HepG2 (cell line): ENCODE measurements around the gene BCL2L13. TPM values are rescaled to one million over a fixed set of nuclear protein-coding genes. Genes with fewer than 3 reads are reported as not detected.

Experiments used
- ATAC-seq: fragments of 200-7000 bp; cut with Tn5 transposase; 3 replicates; pipeline ENCODE4 v1.9.1; 2020; ENCODE audit warnings: mild to moderate bottlenecking, moderate library complexity
- BruUV-seq: library from RNA; stranded (reverse); fragments of 400-500 nt; replicated peaks from 2 replicates; lab custom pipeline; 2021; lab: Mats Ljungman, UMichigan
- CTCF ChIA-PET: fragments of 300-600 bp; formaldehyde crosslinking; extraction: SDS; loops from one replicate; lab custom pipeline; 2021; ENCODE audit warnings: low total read pairs, inconsistent platforms, low intra/inter-chr PET ratio; lab: Yijun Ruan, JAX
- POLR2A ChIA-PET: fragments of 350-600 bp; sonication (Branson Sonifier 250); formaldehyde crosslinking; loops from one replicate; lab custom pipeline; 2020; ENCODE audit warnings: antibody characterized with exemption, inconsistent platforms; lab: Yijun Ruan, JAX
- DNase-seq: peaks from one replicate; pipeline ENCODE4 v3.0.0-alpha.2; 2015; ENCODE audit warnings: low spot score
- FAIRE-seq: peaks from 3 replicates; lab custom pipeline; 2011; peaks lifted over from hg19 to GRCh38; lab: Jason Lieb, UNC
- H2AFZ ChIP-seq: one replicate; pipeline ENCODE4 v1.6.1; 2011; ENCODE audit warnings: low read length, inconsistent platforms
- H3K27ac ChIP-seq: fragments of 300-600 bp; 3 replicates; pipeline ENCODE4 v1.8.0; 2011; ENCODE audit warnings: mixed run types, mild to moderate bottlenecking, mixed read lengths, low read length, inconsistent platforms; ENCODE audit not compliant: insufficient read depth; ENCODE audit errors: extremely low read length
- H3K27me3 ChIP-seq, 2 experiments: fragments of 200-600 bp in 1 of 2; 2 replicates in 1 of 2; 3 replicates in 1 of 2; pipeline versions ENCODE4 v1.6.0 to v1.8.0; 2011; ENCODE audit warnings: low read length in 2 of 2, mild to moderate bottlenecking in 2 of 2, moderate library complexity in 2 of 2, inconsistent platforms in 1 of 2; ENCODE audit not compliant: insufficient read depth in 2 of 2, control insufficient read depth in 1 of 2
- H3K36me3 ChIP-seq, 2 experiments: fragments of 200-600 bp in 1 of 2; replicated peaks in 1 of 2; 2 replicates in 1 of 2; 3 replicates in 1 of 2; pipeline versions ENCODE4 v1.5.1 to v1.8.0; 2011; ENCODE audit warnings: low read length in 2 of 2, inconsistent platforms in 1 of 2; ENCODE audit not compliant: insufficient read depth in 2 of 2, control insufficient read depth in 1 of 2
- H3K4me1 ChIP-seq: 2 replicates; pipeline ENCODE4 v1.5.1; 2012; ENCODE audit warnings: low read length, inconsistent platforms; ENCODE audit not compliant: insufficient read depth
- H3K4me2 ChIP-seq: 2 replicates; pipeline ENCODE4 v1.6.0; 2011; ENCODE audit warnings: low read depth, low read length, inconsistent platforms
- H3K4me3 ChIP-seq, 3 experiments: fragments of 200-600 bp in 1 of 3; sonication (generic), shearing (Covaris generic) in 1 of 3; replicated peaks in 1 of 3; 2 replicates each; pipeline ENCODE4 v1.5.1; 2011 to 2016; ENCODE audit warnings: low read length in 3 of 3, inconsistent platforms in 2 of 3, low read depth in 2 of 3, mild to moderate bottlenecking in 2 of 3, control low read depth in 1 of 3, mixed read lengths in 1 of 3; ENCODE audit not compliant: insufficient read depth in 1 of 3
- H3K79me2 ChIP-seq: one replicate; pipeline ENCODE4 v1.6.1; 2011; ENCODE audit warnings: low read length, inconsistent platforms; ENCODE audit not compliant: insufficient read depth
- H3K9ac ChIP-seq: 2 replicates; pipeline ENCODE4 v1.6.0; 2011; ENCODE audit warnings: mild to moderate bottlenecking, low read depth, low read length, inconsistent platforms; ENCODE audit not compliant: insufficient read depth
- H3K9me3 ChIP-seq: 2 replicates; pipeline ENCODE4 v1.5.1; 2012; ENCODE audit warnings: mild to moderate bottlenecking, low read length
- H4K20me1 ChIP-seq: 2 replicates; pipeline ENCODE4 v1.6.0; 2011; ENCODE audit warnings: inconsistent platforms, mild to moderate bottlenecking, low read length, moderate library complexity; ENCODE audit not compliant: insufficient read depth
- EP300 ChIP-seq, 3 experiments: sonication (generic) in 1 of 3; formaldehyde crosslinking in 1 of 3; IDR thresholded peaks; 2 replicates each; pipeline versions ENCODE4 v1.5.1 to v1.6.1; 2011 to 2020; ENCODE audit warnings: low read depth in 2 of 3, low read length in 2 of 3, borderline replicate concordance in 1 of 3, improper control_type of control experiment in 1 of 3, mild to moderate bottlenecking in 1 of 3, missing genetic modification reagents in 1 of 3, moderate library complexity in 1 of 3
- FOXO1 ChIP-seq: sonication (generic); formaldehyde crosslinking; IDR thresholded peaks from 2 replicates; pipeline ENCODE4 v1.4.0; 2020; ENCODE audit warnings: missing genetic modification reagents
- HDAC1 ChIP-seq: sonication (generic); formaldehyde crosslinking; IDR thresholded peaks from 2 replicates; pipeline ENCODE4 v1.5.1; 2020; ENCODE audit warnings: mild to moderate bottlenecking, missing genetic modification reagents
- SMC3 ChIP-seq: IDR thresholded peaks from 2 replicates; pipeline ENCODE4 v1.6.1; 2011; ENCODE audit warnings: low read length, improper control_type of control experiment
- SOX5 ChIP-seq: IDR thresholded peaks from 2 replicates; pipeline ENCODE4 v1.6.1; 2016; ENCODE audit warnings: borderline replicate concordance
- STAG1 ChIP-seq: sonication (generic); formaldehyde crosslinking; IDR thresholded peaks from 2 replicates; pipeline ENCODE4 v1.4.0; 2020; ENCODE audit warnings: missing genetic modification reagents
- ZNF264 ChIP-seq: sonication (generic); formaldehyde crosslinking; IDR thresholded peaks from 2 replicates; pipeline ENCODE4 v1.4.0; 2020; ENCODE audit warnings: missing genetic modification reagents
- ZNF543 ChIP-seq: sonication (generic); formaldehyde crosslinking; IDR thresholded peaks from 2 replicates; pipeline ENCODE4 v1.4.0; 2020; ENCODE audit warnings: mild to moderate bottlenecking, missing genetic modification reagents
- WGBS: methylation state at CpG from one replicate; pipeline ENCODE4 v1.1.6; 2017; ENCODE audit warnings: low lambda C conversion rate; 5-methylcytosine and 5-hydroxymethylcytosine counted together
- in situ Hi-C: cut with HindIII; loops from 2 replicates; pipeline ENCODE4 v1.10.0; 2017; ENCODE audit warnings: low pct_unique_long_range_greater_than_20kb; ENCODE audit not compliant: extremely low pct_ligation_motif_present
- intact Hi-C: fragments of 100-400 bp; cut with micrococcal nuclease; formaldehyde crosslinking; loops from one replicate; pipeline ENCODE4 v1.10.0; 2022; ENCODE audit not compliant: unreplicated experiment
- polyA plus RNA-seq, 8 experiments: library from polyadenylated mRNA; depleted of rRNA in 3 of 8; stranded (reverse) in 7 of 8; unstranded in 1 of 8; fragments of >200 nt; fragmentation: Illumina TruSeq in 4 of 8; extraction: Trizol in 4 of 8; gene quantifications; 2 replicates each; pipeline versions ENCODE4 v1.2.1 to v1.2.3, GENCODE V29; 2011 to 2016; ENCODE audit warnings: low read depth in 4 of 8, missing spikeins in 1 of 8, mixed read lengths in 1 of 8; ENCODE audit not compliant: insufficient read depth in 1 of 8
- total RNA-seq, 5 experiments: library from RNA; depleted of rRNA; stranded (reverse); fragments of >200 nt; fragmentation: Illumina TruSeq; extraction: Trizol; gene quantifications; 2 replicates each; pipeline ENCODE4 v1.2.3, GENCODE V29; 2016; ENCODE audit warnings: low read depth in 1 of 5
- TF ChIP-seq, protein P1 (sequence below): sonication (generic); formaldehyde crosslinking; IDR thresholded peaks from 2 replicates; pipeline ENCODE4 v1.5.1; 2020; ENCODE audit warnings: mild to moderate bottlenecking, moderate library complexity, missing genetic modification reagents
- TF ChIP-seq, protein P2 (sequence below): sonication (generic); formaldehyde crosslinking; IDR thresholded peaks from 2 replicates; pipeline ENCODE4 v1.5.0; 2020; ENCODE audit warnings: mild to moderate bottlenecking, missing genetic modification reagents, moderate library complexity
- TF ChIP-seq, protein P3 (sequence below): sonication (generic); formaldehyde crosslinking; IDR thresholded peaks from 2 replicates; pipeline ENCODE4 v1.8.0; 2022; ENCODE audit warnings: mild to moderate bottlenecking, missing genetic modification reagents; ENCODE audit not compliant: insufficient replicate concordance

BCL2L13 gene
- total and polyA plus RNA-seq, 2 of the 13 experiments (the other 11 are each of a cell fraction or from before 2014, with no cell fraction given) = 13.5 to 14.6 TPM

DNA sequence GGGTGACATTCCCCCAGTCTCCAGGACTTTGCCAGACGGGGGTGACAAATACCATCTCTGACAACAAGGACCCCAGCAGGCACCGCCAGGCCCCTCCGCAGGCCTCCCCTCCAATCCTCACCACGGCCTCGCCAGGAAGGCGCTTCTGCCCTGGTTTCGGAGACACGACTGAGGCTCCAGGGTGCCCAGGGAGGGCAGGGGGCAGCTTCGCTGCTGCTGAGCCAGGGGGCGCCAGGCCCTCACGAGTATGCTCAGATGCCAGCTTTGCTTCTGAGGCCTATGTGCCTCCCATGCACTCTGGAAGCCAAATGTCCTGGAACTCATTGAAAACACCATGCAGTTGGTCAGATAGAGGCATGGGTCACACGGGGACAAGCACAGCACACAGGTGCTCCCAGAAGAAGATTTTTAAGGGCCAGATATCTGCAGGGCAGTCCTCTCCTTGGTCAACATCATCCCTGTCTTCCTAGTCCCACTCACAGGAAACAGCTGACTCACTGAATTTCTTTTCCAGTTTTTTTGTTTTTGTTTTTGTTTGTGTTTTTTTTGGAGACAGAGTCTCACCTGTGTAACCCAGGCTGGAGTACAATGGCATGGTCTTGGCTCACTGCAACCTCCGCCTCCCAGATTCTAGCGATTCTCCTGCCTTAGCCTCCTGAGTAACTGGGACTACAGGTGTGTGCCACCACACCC lies 115.8 kb downstream of the BCL2L13 start (continued):
- TF ChIP-seq, protein P1, sequence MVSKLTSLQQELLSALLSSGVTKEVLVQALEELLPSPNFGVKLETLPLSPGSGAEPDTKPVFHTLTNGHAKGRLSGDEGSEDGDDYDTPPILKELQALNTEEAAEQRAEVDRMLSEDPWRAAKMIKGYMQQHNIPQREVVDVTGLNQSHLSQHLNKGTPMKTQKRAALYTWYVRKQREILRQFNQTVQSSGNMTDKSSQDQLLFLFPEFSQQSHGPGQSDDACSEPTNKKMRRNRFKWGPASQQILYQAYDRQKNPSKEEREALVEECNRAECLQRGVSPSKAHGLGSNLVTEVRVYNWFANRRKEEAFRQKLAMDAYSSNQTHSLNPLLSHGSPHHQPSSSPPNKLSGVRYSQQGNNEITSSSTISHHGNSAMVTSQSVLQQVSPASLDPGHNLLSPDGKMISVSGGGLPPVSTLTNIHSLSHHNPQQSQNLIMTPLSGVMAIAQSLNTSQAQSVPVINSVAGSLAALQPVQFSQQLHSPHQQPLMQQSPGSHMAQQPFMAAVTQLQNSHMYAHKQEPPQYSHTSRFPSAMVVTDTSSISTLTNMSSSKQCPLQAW (CRISPR knock-in tag) = 0 out of 2 replicates have a peak, but pooled peaks have one; percentile 23
- TF ChIP-seq STAG1 (CRISPR knock-in tag) (peak; percentile 80), ZNF264 (CRISPR knock-in tag) (no peak), SMC3 (peak; percentile 31; the same call in 1 of the 2 replicates)
- TF ChIP-seq, protein P2, sequence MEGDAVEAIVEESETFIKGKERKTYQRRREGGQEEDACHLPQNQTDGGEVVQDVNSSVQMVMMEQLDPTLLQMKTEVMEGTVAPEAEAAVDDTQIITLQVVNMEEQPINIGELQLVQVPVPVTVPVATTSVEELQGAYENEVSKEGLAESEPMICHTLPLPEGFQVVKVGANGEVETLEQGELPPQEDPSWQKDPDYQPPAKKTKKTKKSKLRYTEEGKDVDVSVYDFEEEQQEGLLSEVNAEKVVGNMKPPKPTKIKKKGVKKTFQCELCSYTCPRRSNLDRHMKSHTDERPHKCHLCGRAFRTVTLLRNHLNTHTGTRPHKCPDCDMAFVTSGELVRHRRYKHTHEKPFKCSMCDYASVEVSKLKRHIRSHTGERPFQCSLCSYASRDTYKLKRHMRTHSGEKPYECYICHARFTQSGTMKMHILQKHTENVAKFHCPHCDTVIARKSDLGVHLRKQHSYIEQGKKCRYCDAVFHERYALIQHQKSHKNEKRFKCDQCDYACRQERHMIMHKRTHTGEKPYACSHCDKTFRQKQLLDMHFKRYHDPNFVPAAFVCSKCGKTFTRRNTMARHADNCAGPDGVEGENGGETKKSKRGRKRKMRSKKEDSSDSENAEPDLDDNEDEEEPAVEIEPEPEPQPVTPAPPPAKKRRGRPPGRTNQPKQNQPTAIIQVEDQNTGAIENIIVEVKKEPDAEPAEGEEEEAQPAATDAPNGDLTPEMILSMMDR = peak; percentile 73

DNA sequence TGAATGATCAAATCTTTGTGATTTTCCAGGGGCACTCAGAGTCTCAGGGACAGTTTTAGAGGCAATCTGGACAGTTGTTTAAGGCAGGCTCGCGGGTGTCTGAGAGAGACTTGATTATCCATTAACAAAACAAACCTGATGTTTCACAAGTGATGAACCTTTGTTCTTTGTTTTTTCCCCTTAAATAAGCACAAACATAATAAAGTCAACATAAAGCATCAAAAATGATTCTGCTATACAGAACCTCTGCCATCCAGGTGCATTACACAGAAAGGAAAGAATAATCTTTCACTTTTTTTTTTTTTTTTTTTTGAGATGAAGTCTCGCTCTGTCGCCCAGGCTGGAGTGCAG lies 122.6 kb downstream of the BCL2L13 start:
- intact Hi-C loops (loop anchor here (2.0 kb wide), 1 partner anchor 26 kb away; no protein-coding TSS in a partner anchor), in situ Hi-C loops (no loop called here)
- FAIRE-seq (peak; percentile 79), ATAC-seq (peak; percentile 86), DNase-seq (peak; percentile 73)
- Histone ChIP-seq H3K36me3 (no peaks in the 10 kb centered on the region), H3K4me3 (peak overlapping the region; percentile 23 to 46 (median 32); a peak in 5 of 6 replicates), H3K4me1 (peaks cover 48% of the 10 kb centered on the region), H3K9ac (peak overlapping the region; percentile 36), H3K27ac (peak overlapping the region; percentile 79), H3K79me2 (peaks cover 26% of the 10 kb centered on the region), H2AFZ (no peak overlapping the region), H4K20me1 (no peaks in the 10 kb centered on the region), H3K9me3 (no peaks in the 10 kb centered on the region), H3K4me2 (peak overlapping the region; percentile 59), H3K27me3 (no peaks in the 10 kb centered on the region)
- WGBS = 5% methylated on average over 4 of the region's 4 CpGs
- ChIA-PET CTCF (no interaction called here), POLR2A (interaction anchor here (1.1 to 4.2 kb wide), 4 partner anchors 12 to 26 kb away, joined by 3 to 19 read pairs (median 10); partner anchors contain the start of gene BID)
- no TSS peak for BruUV-seq
- peak in 1 of 2 experiments; percentile 51; a peak in 2 of 4 replicates for TF ChIP-seq EP300 (IDR thresholded peaks at IDR 0.05; ENCODE audit: low read depth in 2 of 2, low read length in 2 of 2)
- TF ChIP-seq EP300 (CRISPR knock-in tag; IDR thresholded peaks at IDR 0.05; ENCODE audit: borderline replicate concordance) = no peak
- TF ChIP-seq ZNF543 = no peak
- peak; percentile 73; the same call in 1 of the 2 replicates for TF ChIP-seq SOX5 (CRISPR knock-in tag)
- TF ChIP-seq, protein P3, sequence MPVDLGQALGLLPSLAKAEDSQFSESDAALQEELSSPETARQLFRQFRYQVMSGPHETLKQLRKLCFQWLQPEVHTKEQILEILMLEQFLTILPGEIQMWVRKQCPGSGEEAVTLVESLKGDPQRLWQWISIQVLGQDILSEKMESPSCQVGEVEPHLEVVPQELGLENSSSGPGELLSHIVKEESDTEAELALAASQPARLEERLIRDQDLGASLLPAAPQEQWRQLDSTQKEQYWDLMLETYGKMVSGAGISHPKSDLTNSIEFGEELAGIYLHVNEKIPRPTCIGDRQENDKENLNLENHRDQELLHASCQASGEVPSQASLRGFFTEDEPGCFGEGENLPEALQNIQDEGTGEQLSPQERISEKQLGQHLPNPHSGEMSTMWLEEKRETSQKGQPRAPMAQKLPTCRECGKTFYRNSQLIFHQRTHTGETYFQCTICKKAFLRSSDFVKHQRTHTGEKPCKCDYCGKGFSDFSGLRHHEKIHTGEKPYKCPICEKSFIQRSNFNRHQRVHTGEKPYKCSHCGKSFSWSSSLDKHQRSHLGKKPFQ (CRISPR knock-in tag) = no peak
- no peak for TF ChIP-seq FOXO1 (CRISPR knock-in tag)
- TF ChIP-seq HDAC1 (CRISPR knock-in tag) = 0 out of 2 replicates have a peak, but pooled peaks have one; percentile 10
